Suprapubic skin (tissue), 4 donors: ENCODE measurements around the gene REXO1.

Experiments used
- POLR2A ChIP-seq, 2 donors: fragments of 450-650 bp; IDR thresholded peaks; one replicate each; pipeline ENCODE4 v1.6.1; 2017; ENCODE audit warnings: antibody characterized with exemption in 2 of 2, mild to moderate bottlenecking in 2 of 2, moderate library complexity in 2 of 2
- POLR2AphosphoS5 ChIP-seq, 3 donors: sonication (generic); formaldehyde crosslinking; IDR thresholded peaks; one replicate each; pipeline ENCODE4 v1.6.1; 2017; ENCODE audit warnings: antibody characterized with exemption in 3 of 3
- TF ChIP-seq, protein P1 (sequence below), 2 donors: fragments of 200-600 bp in 1 of 2; fragments of 450-650 bp in 1 of 2; sonication (generic) in 1 of 2; IDR thresholded peaks; one replicate each; pipeline ENCODE4 v1.5.1; 2016 to 2019; ENCODE audit warnings: antibody characterized with exemption in 2 of 2, mild to moderate bottlenecking in 1 of 2, moderate library complexity in 1 of 2

- TF ChIP-seq, protein P1, sequence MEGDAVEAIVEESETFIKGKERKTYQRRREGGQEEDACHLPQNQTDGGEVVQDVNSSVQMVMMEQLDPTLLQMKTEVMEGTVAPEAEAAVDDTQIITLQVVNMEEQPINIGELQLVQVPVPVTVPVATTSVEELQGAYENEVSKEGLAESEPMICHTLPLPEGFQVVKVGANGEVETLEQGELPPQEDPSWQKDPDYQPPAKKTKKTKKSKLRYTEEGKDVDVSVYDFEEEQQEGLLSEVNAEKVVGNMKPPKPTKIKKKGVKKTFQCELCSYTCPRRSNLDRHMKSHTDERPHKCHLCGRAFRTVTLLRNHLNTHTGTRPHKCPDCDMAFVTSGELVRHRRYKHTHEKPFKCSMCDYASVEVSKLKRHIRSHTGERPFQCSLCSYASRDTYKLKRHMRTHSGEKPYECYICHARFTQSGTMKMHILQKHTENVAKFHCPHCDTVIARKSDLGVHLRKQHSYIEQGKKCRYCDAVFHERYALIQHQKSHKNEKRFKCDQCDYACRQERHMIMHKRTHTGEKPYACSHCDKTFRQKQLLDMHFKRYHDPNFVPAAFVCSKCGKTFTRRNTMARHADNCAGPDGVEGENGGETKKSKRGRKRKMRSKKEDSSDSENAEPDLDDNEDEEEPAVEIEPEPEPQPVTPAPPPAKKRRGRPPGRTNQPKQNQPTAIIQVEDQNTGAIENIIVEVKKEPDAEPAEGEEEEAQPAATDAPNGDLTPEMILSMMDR (IDR thresholded peaks at IDR 0.05), result no peak
- TF ChIP-seq POLR2AphosphoS5 (IDR thresholded peaks at IDR 0.05) (no peak), POLR2A (IDR thresholded peaks at IDR 0.05) (no peak)
Measured at GRCh38 chr19:1785310-1785709, 63.0 kb downstream of the REXO1 start.
